Measurements from ENCODE around the gene IRF4.

- TF ChIP-seq CTCF (IDR thresholded peaks at IDR 0.05) (no peak), EZH2phosphoT487 (IDR thresholded peaks at IDR 0.05) (no peak)
Measured at GRCh38 chr6:411402-412145, 20.0 kb downstream of the IRF4 start.
